Measurements from ENCODE around the gene ADAD1.

The ADAD1 gene

GRCh38 chr4:122469457-122469856 lies 90.6 kb downstream of the ADAD1 start:
- Histone ChIP-seq H3K4me1 (ENCODE audit: insufficient read depth, poor library complexity, severe bottlenecking) (no peaks in the 10 kb centered on the region), H3K4me3 (ENCODE audit: severe bottlenecking) (no peak overlapping the region), H3K27ac (ENCODE audit: poor library complexity, severe bottlenecking) (no peak overlapping the region), H3K27me3 (ENCODE audit: insufficient read depth, poor library complexity, severe bottlenecking) (no peaks in the 10 kb centered on the region), H3K9me3 (ENCODE audit: severe bottlenecking) (no peaks in the 10 kb centered on the region), H3K36me3 (ENCODE audit: low read depth) (no peaks in the 10 kb centered on the region)
- no peak for TF ChIP-seq CTCF (IDR thresholded peaks at IDR 0.05; ENCODE audit: poor library complexity, severe bottlenecking)
- DNase-seq (ENCODE audit: low spot score): no peak
- ATAC-seq (ENCODE audit: low read depth): no peak

- ATAC-seq (ENCODE audit: low read depth): no peak
- TF ChIP-seq CTCF (IDR thresholded peaks at IDR 0.05; ENCODE audit: poor library complexity, severe bottlenecking): no peak
- Histone ChIP-seq H3K27me3 (ENCODE audit: insufficient read depth, poor library complexity, severe bottlenecking) (no peaks in the 10 kb centered on the region), H3K27ac (ENCODE audit: poor library complexity, severe bottlenecking) (no peak overlapping the region), H3K4me3 (ENCODE audit: severe bottlenecking) (no peak overlapping the region), H3K4me1 (ENCODE audit: insufficient read depth, poor library complexity, severe bottlenecking) (no peaks in the 10 kb centered on the region), H3K9me3 (ENCODE audit: severe bottlenecking) (no peaks in the 10 kb centered on the region), H3K36me3 (ENCODE audit: low read depth) (no peaks in the 10 kb centered on the region)
- no peak for DNase-seq (ENCODE audit: low spot score)
Measured at GRCh38 chr4:122475233-122475632, 96.4 kb downstream of the ADAD1 start.

GRCh38 chr4:122476126-122476525 lies 97.3 kb downstream of the ADAD1 start:
- H3K36me3 ChIP-seq (ENCODE audit: low read depth): no peaks in the 10 kb centered on the region
- ATAC-seq (ENCODE audit: low read depth) (no peak), DNase-seq (ENCODE audit: low spot score) (no peak)
- H3K9me3 ChIP-seq (ENCODE audit: severe bottlenecking): no peaks in the 10 kb centered on the region
- no peaks in the 10 kb centered on the region for H3K27me3 ChIP-seq (ENCODE audit: insufficient read depth, poor library complexity, severe bottlenecking)
- no peaks in the 10 kb centered on the region for H3K4me1 ChIP-seq (ENCODE audit: insufficient read depth, poor library complexity, severe bottlenecking)
- H3K27ac ChIP-seq (ENCODE audit: poor library complexity, severe bottlenecking): no peak overlapping the region
- H3K4me3 ChIP-seq (ENCODE audit: severe bottlenecking): no peak overlapping the region
- TF ChIP-seq CTCF (IDR thresholded peaks at IDR 0.05; ENCODE audit: poor library complexity, severe bottlenecking): no peak

- DNase-seq (ENCODE audit: low spot score) (no peak), ATAC-seq (ENCODE audit: low read depth) (no peak)
- no peak overlapping the region for H3K27ac ChIP-seq (ENCODE audit: poor library complexity, severe bottlenecking)
- H3K4me1 ChIP-seq (ENCODE audit: insufficient read depth, poor library complexity, severe bottlenecking): no peaks in the 10 kb centered on the region
- TF ChIP-seq CTCF (IDR thresholded peaks at IDR 0.05; ENCODE audit: poor library complexity, severe bottlenecking): no peak
- no peaks in the 10 kb centered on the region for H3K27me3 ChIP-seq (ENCODE audit: insufficient read depth, poor library complexity, severe bottlenecking)
- no peaks in the 10 kb centered on the region for H3K9me3 ChIP-seq (ENCODE audit: severe bottlenecking)
- H3K4me3 ChIP-seq (ENCODE audit: severe bottlenecking): no peak overlapping the region
- H3K36me3 ChIP-seq (ENCODE audit: low read depth): no peaks in the 10 kb centered on the region
Measured at GRCh38 chr4:122476745-122477144, 97.9 kb downstream of the ADAD1 start.

Measured in RWPE2 (cell line).